Measurements from ENCODE around the gene DIAPH3.
A peak's percentile ranks its signal among the peaks of the same experiment; 100 is the strongest.

Gene DIAPH3

DNA sequence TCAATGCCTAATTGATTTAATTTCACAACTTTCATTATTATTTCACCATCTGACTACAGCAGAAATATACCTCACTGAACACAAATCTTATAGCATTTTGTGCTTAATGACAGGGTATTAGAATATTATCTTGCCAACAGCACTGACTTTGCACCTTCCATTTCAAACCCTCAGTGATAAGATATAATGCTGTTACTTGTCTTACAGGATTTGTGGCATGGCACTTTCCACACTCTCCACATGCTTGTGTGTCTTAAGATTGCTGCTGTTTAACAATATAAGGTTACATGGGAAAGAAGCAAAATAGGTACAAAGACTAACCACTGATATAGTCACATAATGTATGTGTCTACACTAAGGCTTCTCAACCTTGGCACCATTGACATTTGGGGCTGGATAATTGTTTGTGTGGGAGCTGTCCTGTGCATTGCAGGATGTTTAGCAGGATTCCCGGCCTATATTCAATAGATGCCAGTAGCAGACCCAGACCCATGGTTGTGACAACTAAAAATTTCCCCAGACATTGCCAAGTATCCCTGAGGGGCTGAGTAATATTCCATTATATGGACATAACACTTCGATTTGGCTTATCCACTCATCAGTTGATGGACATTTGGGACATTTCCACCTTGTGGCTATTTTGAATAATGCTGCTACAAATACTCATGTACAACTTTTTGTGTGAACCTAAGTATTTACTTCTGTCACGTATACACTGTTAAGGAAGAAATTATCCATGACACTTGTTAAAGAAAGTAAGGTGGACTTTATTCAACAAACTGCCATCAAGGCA is 5.7 kb upstream of the DIAPH3 start:
- in situ Hi-C loops (cut with MboI; ENCODE audit: low pct_unique_long_range_greater_than_20kb, low sequenced_read_pairs, unreplicated experiment), result no loop called here
- TF ChIP-seq, protein P1, sequence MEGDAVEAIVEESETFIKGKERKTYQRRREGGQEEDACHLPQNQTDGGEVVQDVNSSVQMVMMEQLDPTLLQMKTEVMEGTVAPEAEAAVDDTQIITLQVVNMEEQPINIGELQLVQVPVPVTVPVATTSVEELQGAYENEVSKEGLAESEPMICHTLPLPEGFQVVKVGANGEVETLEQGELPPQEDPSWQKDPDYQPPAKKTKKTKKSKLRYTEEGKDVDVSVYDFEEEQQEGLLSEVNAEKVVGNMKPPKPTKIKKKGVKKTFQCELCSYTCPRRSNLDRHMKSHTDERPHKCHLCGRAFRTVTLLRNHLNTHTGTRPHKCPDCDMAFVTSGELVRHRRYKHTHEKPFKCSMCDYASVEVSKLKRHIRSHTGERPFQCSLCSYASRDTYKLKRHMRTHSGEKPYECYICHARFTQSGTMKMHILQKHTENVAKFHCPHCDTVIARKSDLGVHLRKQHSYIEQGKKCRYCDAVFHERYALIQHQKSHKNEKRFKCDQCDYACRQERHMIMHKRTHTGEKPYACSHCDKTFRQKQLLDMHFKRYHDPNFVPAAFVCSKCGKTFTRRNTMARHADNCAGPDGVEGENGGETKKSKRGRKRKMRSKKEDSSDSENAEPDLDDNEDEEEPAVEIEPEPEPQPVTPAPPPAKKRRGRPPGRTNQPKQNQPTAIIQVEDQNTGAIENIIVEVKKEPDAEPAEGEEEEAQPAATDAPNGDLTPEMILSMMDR (IDR thresholded peaks at IDR 0.05; ENCODE audit: extremely low read depth, insufficient read depth, missing control alignments), result no peak

DNA sequence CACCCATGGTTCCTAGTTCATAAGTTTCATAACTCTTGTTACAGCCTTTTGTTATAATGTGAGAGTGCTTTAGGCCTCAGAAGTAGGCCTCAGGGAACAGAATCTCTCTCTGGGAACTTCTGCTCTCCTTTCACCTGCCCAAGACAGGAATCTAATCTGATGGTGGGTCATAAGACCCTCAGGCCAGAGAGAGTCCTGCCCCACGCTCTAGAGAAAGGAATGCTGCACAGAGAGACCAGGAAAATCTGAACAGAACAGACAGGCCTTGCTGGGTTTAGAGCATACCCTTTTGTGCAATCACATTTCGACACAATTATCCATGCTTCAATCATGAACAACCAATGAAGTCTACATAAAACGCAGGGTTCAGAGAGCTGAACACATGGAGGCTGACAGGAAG is 3.4 kb upstream of the DIAPH3 start:
- in situ Hi-C loops (cut with MboI; ENCODE audit: low pct_unique_long_range_greater_than_20kb, low sequenced_read_pairs, unreplicated experiment), result no loop called here
- TF ChIP-seq, protein P1 (IDR thresholded peaks at IDR 0.05; ENCODE audit: extremely low read depth, insufficient read depth, missing control alignments), result no peak
- no peak for DNase-seq (ENCODE audit: low spot score)

More for the DNA sequence above, 5.7 kb upstream of the DIAPH3 start:
- DNase-seq (ENCODE audit: low spot score), result no peak

DNA sequence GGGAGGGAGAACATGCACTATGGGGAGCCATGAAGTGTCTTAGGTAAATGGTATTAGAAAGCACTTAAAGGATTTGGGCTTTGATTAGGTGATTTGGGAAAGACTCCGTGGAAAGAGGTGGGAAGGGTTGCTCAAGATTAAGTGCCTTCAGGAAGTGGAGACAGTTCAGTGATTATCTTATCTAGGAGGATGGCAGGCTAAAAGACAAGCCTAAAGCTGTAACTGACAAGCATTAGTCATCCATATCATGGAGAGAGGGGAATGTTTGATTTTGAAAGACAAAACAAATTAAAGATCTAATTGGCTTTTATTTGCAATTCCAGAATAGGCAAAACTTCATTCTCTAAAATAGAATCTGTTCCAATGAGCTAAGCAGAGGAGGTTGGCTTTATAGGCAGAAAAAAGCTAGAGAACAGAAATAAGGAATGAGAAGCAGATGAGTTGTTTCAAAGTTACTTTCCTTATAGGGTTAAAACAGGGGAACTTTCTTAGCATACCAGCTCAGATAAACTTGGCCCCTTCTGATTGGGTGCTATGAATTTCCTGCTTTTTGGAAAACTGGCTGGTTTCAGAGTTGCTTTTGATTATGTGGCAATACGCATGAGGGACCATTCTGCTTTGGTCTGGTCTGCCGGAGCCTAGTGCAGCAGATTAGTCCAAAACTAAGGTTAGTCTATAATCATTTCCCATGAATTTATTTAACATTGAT is 1.8 kb upstream of the DIAPH3 start:
- no peak for DNase-seq (ENCODE audit: low spot score)
- TF ChIP-seq, protein P1 (IDR thresholded peaks at IDR 0.05; ENCODE audit: extremely low read depth, insufficient read depth, missing control alignments), result no peak
- in situ Hi-C loops (cut with MboI; ENCODE audit: low pct_unique_long_range_greater_than_20kb, low sequenced_read_pairs, unreplicated experiment), result no loop called here

DNA sequence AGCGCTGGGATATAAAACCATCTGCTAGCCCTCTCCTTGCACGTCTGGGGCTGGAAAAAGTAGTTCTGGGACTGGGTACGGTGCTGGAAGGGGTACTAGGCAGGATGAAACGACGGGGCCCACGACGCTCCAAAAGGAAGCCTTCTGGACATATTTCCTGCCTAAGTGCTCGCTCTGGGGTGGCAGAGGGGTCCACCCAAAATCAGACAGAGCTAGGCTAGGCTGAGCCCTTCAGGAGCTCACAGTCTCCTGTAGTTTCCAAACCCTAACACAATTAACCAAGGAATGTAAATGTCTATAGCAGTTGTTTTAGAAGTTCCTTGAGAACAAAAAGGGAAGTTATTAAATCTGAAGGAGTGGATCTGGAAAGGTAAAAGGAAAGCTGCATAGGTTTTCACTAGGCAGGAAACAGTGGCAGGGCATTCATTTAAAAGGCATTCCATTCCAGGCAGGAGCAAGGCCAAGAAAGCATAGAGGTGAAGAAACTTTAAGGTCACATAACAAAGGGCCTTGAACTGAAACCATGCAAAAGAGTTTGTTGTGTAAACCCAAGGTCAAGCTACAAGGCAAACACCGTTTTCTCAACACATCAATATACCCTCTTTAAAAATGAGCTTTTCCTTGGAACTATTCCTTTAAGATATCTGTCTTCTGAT is 634 bp upstream of the DIAPH3 start:
- TF ChIP-seq, protein P1 (IDR thresholded peaks at IDR 0.05; ENCODE audit: extremely low read depth, insufficient read depth, missing control alignments), result no peak
- in situ Hi-C loops (cut with MboI; ENCODE audit: low pct_unique_long_range_greater_than_20kb, low sequenced_read_pairs, unreplicated experiment), result no loop called here
- no peak for DNase-seq (ENCODE audit: low spot score)

DNA sequence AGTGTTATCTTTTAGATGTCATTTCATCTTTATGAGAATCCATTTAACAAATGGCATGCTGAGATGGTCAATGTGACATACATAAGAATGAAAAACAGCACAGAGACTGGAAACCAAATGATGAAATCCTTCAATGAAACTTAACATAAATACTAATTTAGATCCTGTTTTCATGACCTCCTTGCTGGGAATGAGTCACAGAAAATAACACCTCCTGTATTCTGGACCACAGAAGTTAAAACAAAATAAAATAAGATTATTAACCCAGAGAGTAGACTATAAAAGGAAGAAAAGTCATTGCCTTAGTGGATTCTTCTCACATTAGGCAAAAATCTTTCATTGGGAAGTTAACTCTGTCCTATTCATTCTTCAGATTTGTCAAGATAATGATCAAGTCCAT is 1.6 kb downstream of the DIAPH3 start:
- peak; percentile 11 for DNase-seq (ENCODE audit: low spot score)
- TF ChIP-seq, protein P1 (IDR thresholded peaks at IDR 0.05; ENCODE audit: extremely low read depth, insufficient read depth, missing control alignments), result no peak
- in situ Hi-C loops (cut with MboI; ENCODE audit: low pct_unique_long_range_greater_than_20kb, low sequenced_read_pairs, unreplicated experiment), result no loop called here

DNA sequence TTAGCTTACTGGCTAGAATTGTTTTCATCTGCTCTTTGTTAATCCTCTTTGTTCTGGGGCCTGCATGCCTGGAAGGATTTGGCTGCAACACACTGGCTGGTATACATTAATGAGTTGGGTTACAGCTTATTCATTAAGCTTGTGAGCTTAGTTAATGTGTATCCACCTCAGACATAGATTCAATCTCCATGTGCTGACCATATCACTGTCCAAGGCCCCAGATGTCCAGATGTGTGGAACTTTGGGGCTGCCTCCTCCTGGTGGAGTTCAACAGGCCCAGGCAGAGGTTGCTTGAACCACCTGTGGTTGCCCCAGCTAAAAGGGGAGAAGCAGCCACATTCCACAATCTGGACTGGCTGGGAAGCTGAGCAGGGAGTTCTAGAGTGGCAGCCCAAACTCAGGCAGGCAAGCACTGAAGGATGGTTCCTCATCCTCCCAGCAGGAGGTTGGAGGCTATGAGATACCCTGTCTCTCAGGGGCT is 5.4 kb downstream of the DIAPH3 start:
- in situ Hi-C loops (cut with MboI; ENCODE audit: low pct_unique_long_range_greater_than_20kb, low sequenced_read_pairs, unreplicated experiment), result no loop called here
- DNase-seq (ENCODE audit: low spot score), result no peak
- TF ChIP-seq, protein P1 (IDR thresholded peaks at IDR 0.05; ENCODE audit: extremely low read depth, insufficient read depth, missing control alignments), result no peak

Data from GM13977 (cell line).